GM12878 (cell line): ENCODE data around the gene SENP3. TPM values are rescaled to one million over a fixed set of nuclear protein-coding genes. Genes with fewer than 3 reads are reported as not detected.

Experiments used
- ASH2L ChIP-seq: fragments of 300-600, 200-600 bp; sonication (generic); IDR thresholded peaks from 2 replicates; pipeline ENCODE4 v1.6.1; 2017; ENCODE audit warnings: low read depth, mild to moderate bottlenecking, borderline replicate concordance
- ATF3 ChIP-seq: IDR thresholded peaks from 2 replicates; pipeline ENCODE4 v1.6.1; 2011; ENCODE audit warnings: low read depth, mild to moderate bottlenecking, low read length, moderate library complexity, borderline replicate concordance; ENCODE audit errors: extremely low read depth
- BHLHE40 ChIP-seq, 2 experiments: fragments of 450-650 bp in 1 of 2; IDR thresholded peaks; 2 replicates each; pipeline ENCODE4 v1.6.1; 2011 to 2017; ENCODE audit warnings: low read depth in 2 of 2, borderline replicate concordance in 1 of 2, improper control_type of control experiment in 1 of 2, low read length in 1 of 2, mild to moderate bottlenecking in 1 of 2
- CREB1 ChIP-seq: IDR thresholded peaks from 2 replicates; pipeline ENCODE4 v1.6.1; 2012; ENCODE audit warnings: low read depth, mild to moderate bottlenecking, inconsistent platforms
- CREM ChIP-seq: IDR thresholded peaks from 2 replicates; pipeline ENCODE4 v1.6.1; 2014; ENCODE audit warnings: antibody characterized with exemption, low read depth
- E2F4 ChIP-seq: IDR thresholded peaks from 2 replicates; pipeline ENCODE4 v1.6.1; 2012; ENCODE audit warnings: low read depth, low read length, improper control_type of control experiment
- EGR1 ChIP-seq, 2 experiments: IDR thresholded peaks; 1 replicate in 1 of 2; 2 replicates in 1 of 2; pipeline ENCODE4 v1.6.1; 2011 to 2012; ENCODE audit warnings: low read depth in 2 of 2, low read length in 2 of 2, borderline replicate concordance in 1 of 2, mild to moderate bottlenecking in 1 of 2, moderate library complexity in 1 of 2
- FOS ChIP-seq: IDR thresholded peaks from 3 replicates; pipeline ENCODE4 v1.6.1; 2011; ENCODE audit warnings: borderline replicate concordance; ENCODE audit not compliant: insufficient read length; ENCODE audit errors: extremely low read depth
- FOXM1 ChIP-seq: IDR thresholded peaks from 2 replicates; pipeline ENCODE4 v1.6.1; 2012; ENCODE audit warnings: low read depth, mild to moderate bottlenecking, inconsistent platforms, low read length, moderate library complexity
- HCFC1 ChIP-seq: fragments of 150-350 bp; IDR thresholded peaks from 2 replicates; pipeline ENCODE4 v1.6.1; 2014; ENCODE audit warnings: low read length
- IKZF1 ChIP-seq: fragments of 450-650 bp; conservative IDR thresholded peaks from 2 replicates; pipeline ENCODE4 v1.6.1; 2017; ENCODE audit warnings: antibody characterized with exemption, mild to moderate bottlenecking
- JUND ChIP-seq: IDR thresholded peaks from 2 replicates; pipeline ENCODE4 v1.6.1; 2012; ENCODE audit warnings: low read depth, mild to moderate bottlenecking, low read length, improper control_type of control experiment, moderate library complexity
- NFYB ChIP-seq: IDR thresholded peaks from 2 replicates; pipeline ENCODE4 v1.6.1; 2011; ENCODE audit warnings: low read depth, mild to moderate bottlenecking, low read length, improper control_type of control experiment, moderate library complexity; ENCODE audit not compliant: insufficient read depth
- PAX5 ChIP-seq: IDR thresholded peaks from 2 replicates; pipeline ENCODE4 v1.6.1; 2011; ENCODE audit warnings: low read depth, low read length, borderline replicate concordance
- POLR2A ChIP-seq: IDR thresholded peaks from 2 replicates; pipeline ENCODE4 v1.6.1; 2011; ENCODE audit warnings: low read depth, mild to moderate bottlenecking, low read length
- POLR2AphosphoS2 ChIP-seq: IDR thresholded peaks from 2 replicates; pipeline ENCODE4 v1.6.1; 2011; ENCODE audit warnings: low read depth, mild to moderate bottlenecking, low read length, improper control_type of control experiment, moderate library complexity
- SIN3A ChIP-seq: IDR thresholded peaks from 2 replicates; pipeline ENCODE4 v1.6.1; 2012; ENCODE audit warnings: low read depth, low read length, improper control_type of control experiment
- SP1 ChIP-seq: IDR thresholded peaks from one replicate; pipeline ENCODE4 v1.6.1; 2011; ENCODE audit warnings: low read depth, low read length
- TCF3 ChIP-seq: IDR thresholded peaks from 2 replicates; pipeline ENCODE4 v1.6.1; 2012; ENCODE audit warnings: low read depth, mild to moderate bottlenecking, low read length, borderline replicate concordance; ENCODE audit not compliant: insufficient read depth
- ZBED1 ChIP-seq: IDR thresholded peaks from 2 replicates; pipeline ENCODE4 v1.6.1; 2016; ENCODE audit warnings: borderline replicate concordance
- ZBTB40 ChIP-seq: fragments of 450-650 bp; IDR thresholded peaks from 2 replicates; pipeline ENCODE4 v1.6.1; 2016; ENCODE audit warnings: mild to moderate bottlenecking, moderate library complexity, borderline replicate concordance
- ZNF24 ChIP-seq: fragments of 450-650 bp; IDR thresholded peaks from 2 replicates; pipeline ENCODE4 v1.6.1; 2017; ENCODE audit warnings: antibody characterized with exemption, mild to moderate bottlenecking
- polyA plus RNA-seq, 11 experiments: library from polyadenylated mRNA; depleted of rRNA in 4 of 11; unstranded in 6 of 11; stranded (reverse) in 5 of 11; fragments of >200 nt; fragmentation: Nextera tagmentation in 4 of 11; fragmentation: Illumina TruSeq in 1 of 11; extraction: Ambion mirVana in 4 of 11; extraction: Trizol in 1 of 11; gene quantifications; 1 replicate in 1 of 11; 2 replicates in 10 of 11; pipeline versions ENCODE4 v1.2.1 to v1.2.3, GENCODE V29; 2011 to 2016; ENCODE audit warnings: inconsistent platforms in 2 of 11, missing spikeins in 2 of 11, low read depth in 1 of 11
- total RNA-seq, 4 experiments: library from RNA; depleted of rRNA in 3 of 4; stranded (reverse); fragments of >200 nt in 3 of 4; fragmentation: Illumina TruSeq in 1 of 4; extraction: Trizol in 1 of 4; gene quantifications; 2 replicates each; pipeline versions ENCODE4 v1.2.1 to v1.2.3, GENCODE V29; 2013 to 2021

The SENP3 gene
- total and polyA plus RNA-seq, 10 of the 15 experiments (the other 5 are each of a cell fraction or from before 2014, with no cell fraction given): 1.8 to 113 (median 72.3) TPM

- 0 out of 2 replicates have a peak, but pooled peaks have one; percentile 31 for TF ChIP-seq TCF3
- peak; percentile 65 for TF ChIP-seq HCFC1
- no peak for TF ChIP-seq E2F4
- TF ChIP-seq JUND: no peak
- no peak; the same call in none of the 2 replicates for TF ChIP-seq SIN3A
- 0 out of 3 replicates have a peak, but pooled peaks of 1 of the 2 experiments have one; percentile 8 for TF ChIP-seq EGR1 (IDR thresholded peaks at IDR 0.05; ENCODE audit: borderline replicate concordance in 1 of 2, low read depth in 2 of 2, low read length in 2 of 2)
- TF ChIP-seq ZBED1: no peak
- TF ChIP-seq BHLHE40 (IDR thresholded peaks at IDR 0.05; ENCODE audit: borderline replicate concordance in 1 of 2, low read depth in 2 of 2, low read length in 1 of 2): peak in 1 of 2 experiments; percentile 86; a peak in 2 of 4 replicates
- peak; percentile 35; the same call in 1 of the 2 replicates for TF ChIP-seq ATF3
- TF ChIP-seq POLR2A: peak; percentile 86
- TF ChIP-seq CREB1: peak; percentile 98
- TF ChIP-seq NFYB: peak; percentile 72; the same call in 1 of the 2 replicates
- TF ChIP-seq ZBTB40: no peak
- peak; percentile 98 for TF ChIP-seq CREM
- TF ChIP-seq FOXM1: no peak
- peak; percentile 27; the same call in 1 of the 2 replicates for TF ChIP-seq ZNF24
- peak; percentile 73; the same call in 1 of the 2 replicates for TF ChIP-seq PAX5
- peak; percentile 74 for TF ChIP-seq IKZF1
- TF ChIP-seq ASH2L: 0 out of 2 replicates have a peak, but pooled peaks have one; percentile 47
- TF ChIP-seq SP1: no peak
- no peak for TF ChIP-seq FOS
- peak; percentile 68; the same call in 1 of the 2 replicates for TF ChIP-seq POLR2AphosphoS2
Observed at GRCh38 chr17:7561589-7562207, at the start of gene SENP3 (continued).
